HG03354 (cell line): ENCODE measurements around the gene RNASEH2A.
"Not testable (repeated sequence)": the region's sequence is repeated elsewhere in the genome, so short reads cannot be mapped to it uniquely, and the experiment has no call there.

Source experiments
- ATAC-seq: cut with Tn5 transposase; IDR thresholded peaks from one replicate; pipeline ENCODE4 v1.9.1; 2021; ENCODE audit warnings: mild to moderate bottlenecking; ENCODE audit not compliant: unreplicated experiment, poor library complexity, severe bottlenecking

RNASEH2A gene

GRCh38 chr19:12792853-12793289 lies 13.5 kb upstream of the RNASEH2A start:
- no peak for ATAC-seq

DNA sequence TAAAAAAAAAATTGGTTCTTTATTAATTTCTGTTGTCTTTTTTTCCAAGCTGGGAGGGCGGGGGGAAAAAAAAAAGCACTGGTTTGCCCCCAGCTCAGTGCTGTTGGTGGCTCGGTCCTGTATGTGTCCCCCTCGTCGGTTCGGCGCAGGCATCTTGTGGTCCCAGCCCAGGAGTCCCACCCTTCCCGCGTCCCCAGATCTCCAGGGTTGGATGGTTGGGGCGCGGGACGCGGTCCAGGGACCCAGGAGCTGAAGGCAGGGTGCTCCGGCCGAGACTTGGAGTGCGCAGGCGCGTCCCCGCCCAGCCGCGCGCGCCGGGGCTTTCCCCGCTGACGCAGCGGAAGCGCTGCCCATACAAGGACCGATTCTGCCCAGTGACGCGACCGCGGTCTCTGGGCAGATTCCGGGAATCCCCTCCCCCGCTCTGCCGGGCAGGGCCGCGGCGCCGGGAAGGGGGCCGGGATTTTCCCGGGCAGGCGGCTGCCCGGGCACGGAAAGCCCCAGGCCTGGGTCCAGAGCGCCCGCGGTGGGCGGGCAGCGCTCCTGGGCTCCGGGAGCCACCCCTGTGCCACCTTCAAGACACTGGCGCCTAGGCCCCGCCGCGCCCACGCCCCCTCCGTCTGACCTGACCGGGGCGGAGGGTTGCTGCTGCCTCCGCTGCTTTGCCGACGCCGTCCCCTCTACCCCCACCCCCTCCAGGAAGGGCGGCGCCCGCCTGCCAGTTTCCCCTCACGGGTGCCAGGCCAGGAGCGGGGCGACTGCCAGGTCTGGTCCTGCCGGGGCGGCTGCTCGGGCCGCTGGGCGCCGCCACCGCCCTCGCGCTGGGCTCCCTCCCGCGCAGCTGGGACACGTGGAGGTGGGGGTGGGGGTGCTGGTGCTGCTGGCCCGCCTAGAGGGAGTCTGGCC lies 12.8 kb upstream of the RNASEH2A start:
- peak; percentile 34 for ATAC-seq

DNA sequence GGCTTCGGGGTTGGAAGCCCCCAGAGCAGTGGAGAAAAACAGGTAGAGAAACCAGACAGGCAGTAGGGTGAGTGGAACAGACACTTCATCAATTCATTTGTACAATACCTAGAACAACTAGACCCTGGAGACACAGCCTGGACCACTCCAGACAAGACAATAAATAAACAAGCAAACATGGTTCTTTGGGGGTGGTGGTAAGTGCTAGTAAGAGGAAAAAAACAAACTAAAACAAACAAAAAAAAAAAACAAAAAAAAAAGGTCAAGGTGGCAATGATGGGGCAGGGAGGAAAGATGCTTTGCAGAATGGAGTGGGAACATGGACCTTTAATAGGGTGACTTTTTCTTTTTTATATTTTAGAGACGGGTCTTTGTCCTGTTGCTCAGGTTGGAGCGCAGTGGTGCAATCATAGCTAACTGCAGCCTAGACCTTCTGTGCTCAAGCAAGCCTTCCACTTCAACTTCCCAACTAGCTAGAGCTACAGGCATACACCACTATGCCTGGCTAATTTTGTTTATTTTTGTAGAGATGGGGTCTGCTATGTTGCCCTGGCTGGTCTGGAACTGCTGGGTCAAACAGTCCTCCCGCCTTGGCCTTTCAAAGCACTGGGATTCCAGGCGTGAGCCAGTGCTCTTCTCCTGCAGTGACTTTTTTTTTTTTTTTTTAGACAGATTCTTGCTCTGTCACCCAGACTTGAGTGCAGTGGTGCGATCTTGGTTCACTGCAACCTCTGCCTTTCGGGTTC lies 12.0 kb upstream of the RNASEH2A start:
- no peak for ATAC-seq

- no peak for ATAC-seq
Measured at GRCh38 chr19:12794971-12795381, 11.4 kb upstream of the RNASEH2A start.

DNA sequence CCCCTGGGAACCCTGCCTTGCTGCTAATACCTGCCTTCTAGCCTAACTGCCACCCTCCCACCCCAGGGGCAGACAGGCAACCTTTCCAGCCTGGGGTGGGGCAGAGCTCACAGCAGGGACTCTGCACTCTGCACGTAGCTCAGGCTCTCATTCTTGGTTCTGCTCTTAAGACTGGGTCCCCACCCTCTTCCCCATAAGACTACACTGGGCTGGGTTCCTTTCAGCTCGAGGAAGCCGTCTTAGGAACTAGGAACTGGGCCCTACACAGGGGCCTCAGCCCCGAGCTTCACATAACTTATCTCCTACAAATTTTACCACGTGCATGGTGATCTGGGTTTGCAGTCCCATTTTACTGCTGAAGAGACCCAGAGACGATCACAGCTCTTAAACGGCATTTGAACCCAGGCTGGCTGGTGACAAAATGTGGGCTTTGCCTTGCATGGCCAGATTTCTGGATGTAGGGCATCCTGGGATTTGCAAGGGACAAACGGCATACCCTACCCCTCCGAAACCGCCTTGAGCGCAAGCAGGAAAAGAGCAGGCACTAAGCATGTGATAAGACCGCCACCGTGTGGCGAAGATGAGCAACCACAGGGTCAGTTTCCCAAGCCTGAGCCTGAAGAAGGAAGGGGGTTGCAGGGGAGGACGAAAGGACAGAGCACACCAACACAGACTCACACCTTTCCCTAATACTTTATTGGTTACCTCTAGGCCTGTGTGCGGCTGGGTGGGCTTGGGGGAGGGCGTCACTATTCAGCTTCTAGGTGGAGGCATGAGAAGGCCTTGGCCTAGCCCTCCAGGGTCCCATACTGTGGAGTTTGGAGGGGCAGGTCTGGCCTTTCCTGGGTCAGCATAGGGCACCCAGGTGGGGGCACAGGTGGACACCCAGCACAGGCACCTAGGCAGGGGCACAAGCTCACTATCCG lies 10.0 kb upstream of the RNASEH2A start:
- no peak for ATAC-seq

GRCh38 chr19:12797141-12797587 lies 9.2 kb upstream of the RNASEH2A start:
- ATAC-seq: no peak

DNA sequence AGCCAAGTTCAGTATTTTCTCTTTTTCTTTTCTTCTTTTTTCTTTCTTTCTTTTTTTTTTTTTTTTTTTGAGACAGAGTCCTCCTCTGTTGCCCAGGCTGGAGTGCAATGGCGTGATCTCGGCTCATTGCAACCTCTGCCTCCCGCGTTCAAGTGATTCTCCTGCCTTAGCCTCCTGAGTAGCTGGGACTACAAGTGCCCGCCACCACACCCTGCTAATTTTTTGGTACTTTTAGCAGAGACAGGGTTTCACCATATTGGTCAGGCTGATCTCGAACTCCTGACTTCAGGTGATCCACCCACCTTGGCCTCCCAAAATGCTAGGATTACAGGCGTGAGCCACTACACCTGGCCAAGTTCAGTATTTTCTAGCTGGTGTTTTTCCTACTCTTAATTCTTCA lies 8.8 kb upstream of the RNASEH2A start:
- not testable (repeated sequence) for ATAC-seq

DNA sequence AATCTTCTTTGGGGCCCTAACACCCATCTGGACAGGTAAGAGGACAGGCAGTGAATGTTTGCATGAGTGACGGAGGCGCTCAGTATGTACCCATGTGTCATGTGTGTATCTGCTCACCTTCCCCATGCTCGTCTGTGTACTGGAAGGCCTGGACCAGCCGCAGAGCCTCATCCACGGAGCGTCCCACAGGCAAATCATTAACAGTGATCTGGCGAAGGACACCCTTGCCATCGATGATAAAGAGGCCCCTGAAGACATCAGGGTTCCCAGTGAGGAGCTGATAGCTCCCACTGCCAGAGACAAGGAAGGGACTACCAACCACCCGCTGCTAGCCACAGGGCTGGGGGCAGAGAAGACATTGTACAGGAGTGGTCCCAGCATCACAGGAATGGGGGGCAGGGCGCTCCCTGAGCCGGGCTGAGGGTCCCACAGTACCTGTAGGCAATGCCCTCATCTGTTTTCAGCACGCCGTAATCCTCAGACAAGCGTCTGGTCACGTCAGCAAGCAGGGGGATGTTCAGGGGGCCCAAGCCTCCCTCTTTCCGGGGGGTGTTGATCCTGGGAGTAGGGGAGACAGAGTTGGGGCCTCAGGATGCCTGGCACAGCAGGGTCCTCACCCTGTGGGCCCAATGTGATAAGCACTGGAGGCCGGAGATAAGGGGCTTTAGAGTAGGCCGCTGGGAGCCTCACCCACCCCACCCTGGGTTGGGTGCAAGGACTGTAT lies 6.5 kb upstream of the RNASEH2A start:
- no peak for ATAC-seq

DNA sequence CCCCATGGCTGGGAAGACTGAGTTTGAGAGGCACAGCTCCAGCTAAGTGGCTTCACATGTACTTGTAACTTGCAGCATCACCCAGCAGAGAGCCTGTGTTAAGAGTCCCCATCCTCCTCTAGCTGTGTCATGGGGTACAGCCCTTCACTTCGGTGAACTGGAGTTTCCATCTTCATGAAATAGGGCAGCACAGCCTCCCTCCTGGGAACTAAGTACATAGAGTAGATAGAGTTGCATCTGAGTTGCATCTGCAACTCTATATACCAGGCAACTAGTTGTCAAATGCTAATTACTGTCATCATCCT lies 6.0 kb upstream of the RNASEH2A start:
- ATAC-seq: no peak

DNA sequence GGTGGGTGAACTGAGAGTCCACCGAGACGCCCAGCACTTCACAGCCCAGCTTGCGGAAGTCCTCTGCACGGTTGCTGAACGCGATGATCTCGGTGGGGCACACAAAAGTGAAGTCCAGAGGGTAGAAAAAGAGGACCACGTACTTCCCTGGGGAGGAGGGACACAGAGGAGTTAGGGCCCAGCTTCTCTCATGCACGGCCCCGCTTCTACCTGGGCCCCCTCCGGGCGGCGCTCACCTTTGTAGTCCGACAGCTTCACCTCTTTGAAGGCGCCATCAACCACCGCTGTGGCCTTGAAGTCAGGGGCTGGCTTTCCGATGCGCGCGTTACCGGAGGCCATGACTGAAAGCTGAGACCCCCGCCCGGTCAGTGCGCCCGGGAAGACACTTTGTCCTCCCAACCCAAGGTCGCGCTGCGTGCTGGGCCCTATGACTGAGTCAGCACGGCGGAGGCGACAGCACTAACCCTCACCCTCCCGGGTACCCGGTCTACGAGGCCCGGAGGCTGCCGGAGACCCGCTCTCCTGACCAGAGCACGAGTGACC lies 5.4 kb upstream of the RNASEH2A start:
- no peak for ATAC-seq

GRCh38 chr19:12801466-12802266 lies 4.7 kb upstream of the RNASEH2A start, which contains the start of the genes PRDX2 and THSD8:
Gene PRDX2 (minus strand): TSS chr19:12801800. CDS start chr19:12801261, 539 bp downstream.
Gene THSD8 (plus strand): TSS chr19:12802069. CDS start chr19:12802072, 3 bp downstream.
- ATAC-seq: peak; percentile 38

- ATAC-seq: no peak
Measured at GRCh38 chr19:12802267-12803106, 3.9 kb upstream of the RNASEH2A start.

GRCh38 chr19:12804051-12804450 lies 2.3 kb upstream of the RNASEH2A start:
- no peak for ATAC-seq

GRCh38 chr19:12815088-12815487 lies 8.7 kb downstream of the RNASEH2A start:
- no peak for ATAC-seq

DNA sequence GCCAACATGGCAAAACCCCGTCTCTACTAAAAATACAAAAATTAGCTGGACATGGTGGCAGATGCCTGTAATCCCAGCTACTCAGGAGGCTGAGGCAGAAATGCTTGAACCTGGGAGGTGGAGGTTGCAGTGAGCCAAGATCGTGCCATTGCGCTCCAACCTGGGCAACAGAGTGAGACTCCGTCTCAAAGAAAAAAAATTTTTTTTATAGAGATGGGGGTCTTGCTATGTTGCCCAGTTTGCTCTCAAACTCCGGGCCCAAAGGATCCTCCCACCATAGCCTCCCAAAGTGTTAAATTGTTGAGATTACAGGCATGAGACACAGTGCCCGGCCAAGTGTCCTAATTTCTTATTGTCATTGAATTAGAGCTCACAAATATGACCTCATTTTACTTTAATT lies 10.8 kb downstream of the RNASEH2A start:
- ATAC-seq: not testable (repeated sequence)

DNA sequence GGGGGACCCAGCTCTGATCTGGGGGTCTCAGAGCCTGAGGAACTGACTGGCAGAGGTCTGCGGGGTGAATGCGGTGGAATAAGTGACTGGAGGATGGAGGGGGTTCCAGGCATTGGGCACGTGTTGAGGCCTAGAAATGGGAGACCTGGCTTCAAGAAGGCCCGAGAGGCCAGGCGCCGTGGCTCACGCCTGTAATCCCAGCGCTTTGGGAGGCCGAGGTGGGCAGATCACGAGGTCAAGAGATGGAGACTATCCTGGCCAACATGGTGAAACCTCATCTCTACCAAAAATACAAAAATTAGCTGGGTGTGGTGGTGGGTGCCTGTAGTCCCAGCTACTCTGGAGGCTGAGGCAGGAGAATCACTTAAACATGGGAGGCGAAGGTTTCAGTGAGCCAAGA lies 11.4 kb downstream of the RNASEH2A start:
- not testable (repeated sequence) for ATAC-seq

GRCh38 chr19:12821761-12822160 lies 15.4 kb downstream of the RNASEH2A start:
- no peak for ATAC-seq
